Stimulated activated naive CD4-positive, alpha-beta T cell (primary cell): ENCODE results near the gene SDHB.
"Not testable (repeated sequence)": the region's sequence is repeated elsewhere in the genome, so short reads cannot be mapped to it uniquely, and the experiment has no call there.

Experiments used
- DNase-seq, 6 experiments: peaks; one replicate each; lab custom pipeline; 2025; lab: John Stamatoyannopoulos, UW

The SDHB gene

GRCh38 chr1:17075470-17076255 is 21.8 kb upstream of the SDHB start:
- no peak for DNase-seq

GRCh38 chr1:17071794-17072193 is 18.0 kb upstream of the SDHB start:
- no peak for DNase-seq

GRCh38 chr1:17070163-17070525 is 16.3 kb upstream of the SDHB start:
- DNase-seq: no peak

- DNase-seq: no peak
Observed at GRCh38 chr1:17069452-17070162, 15.8 kb upstream of the SDHB start.

GRCh38 chr1:17068789-17069188 is 15.0 kb upstream of the SDHB start:
- DNase-seq: no peak

- no peak for DNase-seq
Observed at GRCh38 chr1:17067465-17068240, 13.8 kb upstream of the SDHB start.

- no peak for DNase-seq
Observed at GRCh38 chr1:17067069-17067426, 13.2 kb upstream of the SDHB start.

- DNase-seq: no peak
Observed at GRCh38 chr1:17066361-17067068, 12.7 kb upstream of the SDHB start.

- no peak for DNase-seq
Observed at GRCh38 chr1:17065666-17066065, 11.8 kb upstream of the SDHB start.

GRCh38 chr1:17062751-17063150 is 8.9 kb upstream of the SDHB start:
- not testable (repeated sequence) for DNase-seq

- DNase-seq: no peak
Observed at GRCh38 chr1:17061892-17062291, 8.1 kb upstream of the SDHB start.

GRCh38 chr1:17061486-17061885 is 7.7 kb upstream of the SDHB start:
- DNase-seq: no peak

- DNase-seq: no peak
Observed at GRCh38 chr1:17060306-17060749, 6.5 kb upstream of the SDHB start.

- DNase-seq: peak in 2 of 6 experiments; percentile 7 to 38
Observed at GRCh38 chr1:17059391-17060305, 5.8 kb upstream of the SDHB start.

- DNase-seq: no peak
Observed at GRCh38 chr1:17056551-17056950, 2.7 kb upstream of the SDHB start.

- DNase-seq: no peak
Observed at GRCh38 chr1:17055801-17056200, 2.0 kb upstream of the SDHB start.

GRCh38 chr1:17053086-17053684 is 647 bp downstream of the SDHB start:
- DNase-seq: no peak

GRCh38 chr1:17052641-17053040 is 1.2 kb downstream of the SDHB start:
- DNase-seq: no peak

GRCh38 chr1:17052038-17052437 is 1.8 kb downstream of the SDHB start:
- DNase-seq: no peak

GRCh38 chr1:17047924-17048323 is 5.9 kb downstream of the SDHB start:
- no peak for DNase-seq

- no peak for DNase-seq
Observed at GRCh38 chr1:17046334-17046657, 7.5 kb downstream of the SDHB start.
